Neural cell (in vitro differentiated cells): Measurements from ENCODE around the gene TIAM2.

Experiments used
- CTCF ChIP-seq: fragments of 450-650 bp; IDR thresholded peaks from 2 replicates; pipeline ENCODE4 v1.5.1; 2014; ENCODE audit warnings: antibody characterized with exemption, mild to moderate bottlenecking, moderate library complexity; ENCODE audit not compliant: poor library complexity, severe bottlenecking
- EZH2 ChIP-seq: fragments of 200-600, 300-800 bp; shearing (Covaris generic), sonication (generic); IDR thresholded peaks from 2 replicates; pipeline ENCODE4 v1.6.1; 2014; ENCODE audit warnings: antibody characterized with exemption, low read length, borderline replicate concordance, mild to moderate bottlenecking; ENCODE audit not compliant: insufficient read depth, poor library complexity, severe bottlenecking

GRCh38 chr6:155142168-155143028 is 147.3 kb downstream of the TIAM2 start:
- TF ChIP-seq EZH2 (no peak), CTCF (no peak)
